ENCODE data around the gene NPHP4. TPM values are rescaled to one million over a fixed set of nuclear protein-coding genes. Genes with fewer than 3 reads are reported as not detected.

The NPHP4 gene
- total and polyA plus RNA-seq, 5 donors = 2.8 to 6.0 (median 5.1) TPM

DNA sequence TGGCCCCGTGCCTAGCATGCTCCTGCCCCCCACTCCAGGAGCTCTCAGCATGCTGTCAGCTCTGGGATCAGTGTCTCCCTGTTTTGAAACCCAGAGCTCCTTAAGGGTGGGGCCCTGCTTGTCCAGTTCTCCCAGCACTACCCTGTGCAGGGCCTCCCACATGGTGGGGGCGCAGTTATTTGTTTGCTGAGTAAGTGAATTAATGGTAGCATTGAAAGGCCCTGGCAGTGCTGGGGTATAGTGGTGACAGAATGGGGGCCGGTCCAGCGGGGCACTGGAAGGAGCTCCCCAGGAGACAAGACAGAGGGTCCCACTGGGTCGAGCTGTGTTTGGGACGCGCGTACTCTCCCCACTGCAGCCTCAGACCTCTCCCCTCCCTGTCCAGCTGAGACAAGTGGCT is 99.9 kb downstream of the NPHP4 start:
- H3K4me1 ChIP-seq (ENCODE audit: control insufficient read depth, insufficient read depth, low read length) = no peaks in the 10 kb centered on the region
- no peak overlapping the region for H3K27ac ChIP-seq (ENCODE audit: low read length)
- no peak overlapping the region for H3K4me3 ChIP-seq (ENCODE audit: low read length)
- peak in 1 of 3 donors; percentile 44 for DNase-seq
- WGBS = 94% methylated on average over 8 of the region's 8 CpGs
- no peaks in the 10 kb centered on the region for H3K27me3 ChIP-seq (ENCODE audit: control insufficient read depth, insufficient read depth)
- intact Hi-C loops (cut with DNase I) = no loop called here
- no peaks in the 10 kb centered on the region for H3K9me3 ChIP-seq (ENCODE audit: control insufficient read depth, low read length)
- no peak for ATAC-seq

DNA sequence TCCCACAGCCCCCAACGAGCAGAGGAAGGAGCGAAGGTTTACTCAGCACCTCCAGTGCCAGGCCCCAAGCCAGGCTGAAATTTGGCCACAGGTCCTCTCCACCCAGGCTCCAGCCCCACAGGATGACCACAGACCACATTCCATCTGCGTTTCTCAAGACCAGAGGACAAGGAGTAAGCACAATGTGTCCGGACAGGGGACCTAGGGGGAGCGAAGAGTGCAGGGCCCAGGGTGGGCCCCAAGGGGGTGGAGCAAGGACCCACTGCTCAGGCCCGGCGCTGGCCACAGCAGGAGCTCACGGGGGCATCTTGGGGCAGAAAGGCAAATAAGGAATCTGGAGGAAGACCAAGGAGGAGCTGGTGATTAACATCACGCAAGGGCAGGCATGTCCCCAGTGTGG is 100.5 kb downstream of the NPHP4 start:
- Histone ChIP-seq H3K27me3 (ENCODE audit: control insufficient read depth, insufficient read depth) (no peaks in the 10 kb centered on the region), H3K9me3 (ENCODE audit: control insufficient read depth, low read length) (no peaks in the 10 kb centered on the region), H3K4me1 (ENCODE audit: control insufficient read depth, insufficient read depth, low read length) (no peaks in the 10 kb centered on the region), H3K4me3 (ENCODE audit: low read length) (no peak overlapping the region), H3K27ac (ENCODE audit: low read length) (no peak overlapping the region)
- DNase-seq (no peak), ATAC-seq (no peak)
- intact Hi-C loops (cut with DNase I) = no loop called here
- 88% methylated on average over 9 of the region's 9 CpGs for WGBS

DNA sequence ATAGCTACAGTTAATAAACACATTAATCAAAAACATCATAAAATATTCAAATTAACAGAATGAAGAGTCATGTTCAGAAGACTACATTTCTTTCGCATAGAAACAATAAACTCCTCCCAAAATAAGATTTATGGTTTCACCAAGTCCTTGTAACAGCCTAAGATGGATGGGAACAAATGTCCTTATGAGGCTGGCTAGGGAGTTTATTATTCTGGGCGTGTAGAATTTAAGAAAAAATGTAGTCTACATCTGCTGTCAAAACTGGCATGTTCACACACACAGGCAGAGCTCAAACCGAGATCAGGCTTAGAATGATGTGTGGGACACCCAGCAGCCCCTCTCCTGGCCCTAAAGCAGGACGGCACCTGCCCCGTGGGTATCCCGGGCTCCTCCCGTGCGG is 101.1 kb downstream of the NPHP4 start:
- Histone ChIP-seq H3K9me3 (ENCODE audit: control insufficient read depth, low read length) (no peaks in the 10 kb centered on the region), H3K27me3 (ENCODE audit: control insufficient read depth, insufficient read depth) (no peaks in the 10 kb centered on the region), H3K4me1 (ENCODE audit: control insufficient read depth, insufficient read depth, low read length) (no peaks in the 10 kb centered on the region), H3K4me3 (ENCODE audit: low read length) (no peak overlapping the region), H3K27ac (ENCODE audit: low read length) (no peak overlapping the region)
- DNase-seq (no peak), ATAC-seq (no peak)
- intact Hi-C loops (cut with DNase I) = no loop called here
- WGBS = 90% methylated on average over 8 of the region's 8 CpGs

DNA sequence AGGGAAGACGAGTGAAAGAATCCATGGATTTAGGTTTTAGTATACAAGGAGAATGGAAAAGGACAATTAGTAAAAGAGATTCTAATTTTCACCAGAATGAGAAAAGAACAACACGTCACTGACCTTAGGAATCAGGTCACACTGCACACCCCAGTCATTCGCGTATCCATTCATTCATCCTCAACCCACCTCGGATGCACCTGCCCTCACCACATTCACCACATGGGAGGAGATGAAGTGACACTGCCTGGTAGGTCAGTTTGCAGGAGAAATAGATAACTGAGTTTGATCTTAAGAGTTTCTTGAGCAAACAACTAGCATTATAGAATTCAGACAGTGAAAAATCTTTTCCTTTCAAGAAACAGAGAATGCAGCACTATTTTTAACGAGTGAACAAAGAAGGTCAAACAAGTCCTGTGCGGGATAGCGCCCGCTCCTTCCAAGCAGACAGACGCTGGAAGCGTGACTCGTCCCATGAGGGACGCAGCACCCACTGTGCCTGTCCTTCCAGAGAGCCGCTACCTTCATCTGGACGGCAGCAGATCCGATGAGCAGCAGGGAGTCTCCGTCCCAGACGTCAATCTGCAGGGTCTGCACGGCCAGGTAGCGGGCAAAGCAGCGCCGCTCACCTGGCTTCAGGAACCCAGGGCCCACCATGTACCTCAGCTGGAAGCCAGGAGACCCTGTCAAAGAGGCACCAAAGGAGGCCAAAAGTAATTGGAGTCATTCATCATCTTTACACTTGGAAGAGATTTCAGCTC is 101.7 kb downstream of the NPHP4 start:
- H3K27ac ChIP-seq (ENCODE audit: low read length) = no peak overlapping the region
- H3K9me3 ChIP-seq (ENCODE audit: control insufficient read depth, low read length) = no peaks in the 10 kb centered on the region
- H3K4me1 ChIP-seq (ENCODE audit: control insufficient read depth, insufficient read depth, low read length) = no peaks in the 10 kb centered on the region
- intact Hi-C loops (cut with DNase I) = no loop called here
- 89% methylated on average over 22 of the region's 22 CpGs for WGBS
- ATAC-seq = no peak
- DNase-seq = peak in 1 of 3 donors; percentile 41
- no peaks in the 10 kb centered on the region for H3K27me3 ChIP-seq (ENCODE audit: control insufficient read depth, insufficient read depth)
- H3K4me3 ChIP-seq (ENCODE audit: low read length) = no peak overlapping the region

DNA sequence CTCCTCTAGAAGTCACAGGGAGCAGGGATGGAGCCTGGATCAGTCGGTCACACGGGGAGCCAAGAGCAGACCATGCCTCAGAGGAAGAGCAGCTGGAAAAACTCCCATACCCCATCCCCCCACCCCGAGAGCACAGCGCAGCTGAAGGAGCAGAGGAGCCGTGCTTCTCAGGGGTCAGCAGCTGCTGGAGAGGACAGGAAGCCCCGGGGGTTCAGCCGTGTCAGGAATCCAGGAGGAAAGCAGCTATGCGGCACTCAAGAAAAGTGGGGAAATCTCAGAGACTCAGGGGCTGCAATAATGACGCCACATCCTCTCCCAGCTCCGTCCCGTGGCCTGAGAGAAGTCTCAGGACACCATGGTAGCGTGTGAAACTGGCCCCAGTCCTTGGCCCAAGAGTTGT is 102.3 kb downstream of the NPHP4 start:
- intact Hi-C loops (cut with DNase I) = no loop called here
- DNase-seq (no peak), ATAC-seq (no peak)
- H3K27me3 ChIP-seq (ENCODE audit: control insufficient read depth, insufficient read depth) = no peaks in the 10 kb centered on the region
- no peaks in the 10 kb centered on the region for H3K9me3 ChIP-seq (ENCODE audit: control insufficient read depth, low read length)
- H3K4me3 ChIP-seq (ENCODE audit: low read length) = no peak overlapping the region
- no peak overlapping the region for H3K27ac ChIP-seq (ENCODE audit: low read length)
- WGBS = 59% methylated on average over 12 of the region's 12 CpGs
- no peaks in the 10 kb centered on the region for H3K4me1 ChIP-seq (ENCODE audit: control insufficient read depth, insufficient read depth, low read length)

DNA sequence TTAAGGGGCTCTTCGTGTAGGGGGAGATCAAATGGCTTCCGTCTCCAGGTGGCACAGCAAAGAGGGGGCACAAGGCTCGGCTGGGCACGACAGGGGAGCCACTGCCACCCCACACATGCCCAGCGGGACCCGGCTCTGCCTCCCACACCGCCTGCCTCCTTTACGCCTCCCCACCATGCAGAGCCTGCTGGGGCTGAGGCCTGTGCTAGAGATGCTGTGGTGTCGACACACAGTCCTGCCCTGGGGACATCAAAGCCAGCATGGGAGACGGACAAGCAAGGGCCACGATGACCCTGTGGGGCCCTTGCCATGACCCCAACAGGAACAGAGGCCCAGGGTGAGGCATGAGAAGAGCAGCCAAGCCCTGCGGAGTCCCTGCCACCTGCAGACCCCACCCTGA is 102.8 kb downstream of the NPHP4 start:
- Histone ChIP-seq H3K4me1 (ENCODE audit: control insufficient read depth, insufficient read depth, low read length) (no peaks in the 10 kb centered on the region), H3K4me3 (ENCODE audit: low read length) (no peak overlapping the region), H3K27me3 (ENCODE audit: control insufficient read depth, insufficient read depth) (no peaks in the 10 kb centered on the region), H3K27ac (ENCODE audit: low read length) (no peak overlapping the region), H3K9me3 (ENCODE audit: control insufficient read depth, low read length) (no peaks in the 10 kb centered on the region)
- 92% methylated on average over 12 of the region's 12 CpGs for WGBS
- ATAC-seq (no peak), DNase-seq (no peak)
- intact Hi-C loops (cut with DNase I) = no loop called here

DNA sequence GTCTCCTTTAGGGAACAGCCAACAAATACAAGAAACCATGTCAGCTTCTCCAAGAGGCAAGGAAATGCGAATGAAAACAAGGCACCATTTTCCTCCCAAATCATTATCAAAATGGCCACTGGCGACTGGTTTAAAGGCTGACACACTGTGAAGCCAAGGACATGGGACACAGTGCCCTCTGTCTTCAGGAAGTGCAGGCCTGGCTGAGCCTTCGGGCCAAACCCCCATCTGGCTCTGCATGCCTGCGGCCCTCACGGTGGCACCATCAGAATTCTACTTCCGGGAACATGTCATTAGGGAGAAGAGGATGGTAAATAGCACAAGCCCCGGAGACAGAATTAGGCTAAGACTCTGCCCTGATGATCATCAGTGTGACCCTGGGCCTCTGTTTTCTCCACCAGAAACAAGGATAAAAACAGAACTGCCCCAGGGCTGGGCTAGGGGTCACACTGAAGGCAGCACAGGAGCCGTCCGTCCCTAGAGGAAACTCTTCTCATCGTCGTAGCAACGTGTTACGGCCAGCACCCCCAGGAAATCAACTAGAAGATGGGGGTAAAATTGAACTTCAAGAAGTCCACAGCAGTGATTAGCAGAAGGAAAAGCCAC is 103.5 kb downstream of the NPHP4 start:
- 84% methylated on average over 13 of the region's 13 CpGs for WGBS
- DNase-seq = no peak
- H3K4me1 ChIP-seq (ENCODE audit: control insufficient read depth, insufficient read depth, low read length) = no peaks in the 10 kb centered on the region

DNA sequence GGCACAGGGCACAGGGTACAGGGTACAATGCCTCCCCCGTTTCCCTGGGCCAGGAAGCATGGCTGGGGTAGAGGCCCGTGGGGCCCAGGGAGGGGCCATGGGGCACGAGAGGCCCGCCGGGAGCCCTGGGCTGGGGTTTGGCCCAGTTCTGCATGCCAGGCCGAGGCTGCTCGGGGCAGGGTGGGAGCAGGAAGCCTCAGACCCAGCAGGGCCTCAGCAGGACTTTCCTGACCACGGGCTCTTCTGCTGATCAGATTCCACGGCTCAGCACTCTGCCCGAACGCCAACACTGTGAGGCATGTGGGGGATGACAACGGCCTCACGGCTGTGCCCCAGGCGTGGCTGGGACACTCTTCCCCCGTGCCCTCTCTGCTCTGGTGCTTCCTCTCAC is 104.3 kb downstream of the NPHP4 start:
- WGBS = 80% methylated on average over 15 of the region's 15 CpGs
- DNase-seq (peak in 1 of 3 donors; percentile 58), ATAC-seq (peak; percentile 34 to 35)
- Histone ChIP-seq H3K4me1 (ENCODE audit: control insufficient read depth, insufficient read depth, low read length) (no peaks in the 10 kb centered on the region), H3K4me3 (ENCODE audit: low read length) (no peak overlapping the region), H3K9me3 (ENCODE audit: control insufficient read depth, low read length) (no peaks in the 10 kb centered on the region), H3K27ac (ENCODE audit: low read length) (no peak overlapping the region), H3K27me3 (ENCODE audit: control insufficient read depth, insufficient read depth) (no peaks in the 10 kb centered on the region)
- intact Hi-C loops (cut with DNase I) = no loop called here

More for the DNA sequence above, 103.5 kb downstream of the NPHP4 start:
- Histone ChIP-seq H3K27me3 (ENCODE audit: control insufficient read depth, insufficient read depth) (no peaks in the 10 kb centered on the region), H3K27ac (ENCODE audit: low read length) (no peak overlapping the region), H3K4me3 (ENCODE audit: low read length) (no peak overlapping the region), H3K9me3 (ENCODE audit: control insufficient read depth, low read length) (no peaks in the 10 kb centered on the region)
- ATAC-seq = no peak
- intact Hi-C loops (cut with DNase I) = no loop called here

DNA sequence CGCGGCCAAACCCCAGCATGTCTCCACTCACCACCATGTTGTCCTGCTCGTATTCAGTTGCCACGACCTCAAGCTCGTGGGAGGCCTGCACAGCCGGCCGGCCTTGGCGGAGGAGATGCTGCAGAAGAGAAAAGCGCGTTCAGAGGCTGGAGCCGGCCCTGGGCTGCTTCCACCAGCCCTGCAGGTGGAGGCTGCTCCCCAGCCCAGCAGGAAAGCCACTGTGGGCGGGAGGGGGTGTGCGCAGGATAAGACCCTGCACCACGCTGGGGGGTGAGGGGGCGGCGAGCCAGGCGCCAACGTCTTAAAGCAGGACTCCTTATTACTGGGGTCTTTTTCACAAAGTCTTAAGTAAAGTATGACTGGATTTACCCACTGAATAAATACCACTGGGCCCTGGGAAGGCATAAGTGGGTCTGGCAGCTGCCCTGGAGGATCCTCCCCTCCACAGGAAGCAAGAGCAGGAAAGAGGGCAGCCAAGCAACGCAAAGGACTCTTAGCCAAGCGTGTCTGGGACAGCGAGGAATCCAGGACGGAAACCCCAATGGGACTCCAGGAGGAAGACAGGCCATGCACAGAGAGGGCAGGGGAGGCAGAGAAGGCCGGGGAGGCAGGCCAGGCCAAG is 104.8 kb downstream of the NPHP4 start:
- H3K27ac ChIP-seq (ENCODE audit: low read length) = no peak overlapping the region
- H3K9me3 ChIP-seq (ENCODE audit: control insufficient read depth, low read length) = no peaks in the 10 kb centered on the region
- H3K4me1 ChIP-seq (ENCODE audit: control insufficient read depth, insufficient read depth, low read length) = no peaks in the 10 kb centered on the region
- peak in 1 of 2 donors; percentile 30 for ATAC-seq
- no peaks in the 10 kb centered on the region for H3K27me3 ChIP-seq (ENCODE audit: control insufficient read depth, insufficient read depth)
- DNase-seq = peak in 1 of 3 donors; percentile 57
- intact Hi-C loops (cut with DNase I) = no loop called here
- 89% methylated on average over 23 of the region's 23 CpGs for WGBS
- H3K4me3 ChIP-seq (ENCODE audit: low read length) = no peak overlapping the region

DNA sequence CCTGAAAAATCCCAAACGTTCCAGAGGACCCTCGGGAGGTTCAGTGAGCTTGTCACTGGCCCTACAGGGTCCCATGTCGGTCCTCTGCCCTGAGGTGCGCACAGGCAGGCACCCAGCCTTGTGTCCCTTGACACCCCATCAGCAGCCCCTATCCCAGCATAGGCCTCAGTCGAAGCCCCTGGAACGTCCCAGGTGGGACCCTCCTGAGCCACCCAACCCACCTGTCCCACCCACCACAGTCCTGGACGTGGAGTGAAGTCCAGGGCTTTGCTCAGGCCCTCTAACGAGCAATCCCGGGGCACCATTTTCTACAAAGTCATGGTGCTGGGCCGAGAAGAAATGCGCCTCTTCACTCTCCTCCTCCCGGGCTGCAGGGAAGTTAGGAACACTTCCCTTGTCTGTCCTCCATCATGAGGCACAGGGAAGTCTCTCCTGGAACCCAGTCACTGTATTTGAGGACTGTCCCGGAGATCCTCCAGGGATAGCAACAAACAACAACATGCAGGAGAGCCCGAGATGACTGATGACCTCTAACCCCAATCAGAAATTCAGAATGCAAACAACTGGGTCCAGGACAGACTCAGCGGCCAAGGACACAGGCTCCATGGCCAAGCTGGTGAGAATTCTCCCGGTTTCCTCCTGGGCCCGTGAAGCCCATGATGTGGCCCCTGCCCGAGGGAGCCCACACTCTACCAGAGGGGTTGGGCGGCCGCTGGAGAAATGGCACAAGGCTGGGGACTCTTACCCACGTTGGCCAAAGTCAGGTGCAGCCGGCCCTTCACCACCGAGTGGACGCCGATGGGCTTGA is 105.5 kb downstream of the NPHP4 start:
- no peaks in the 10 kb centered on the region for H3K9me3 ChIP-seq (ENCODE audit: control insufficient read depth, low read length)
- H3K4me1 ChIP-seq (ENCODE audit: control insufficient read depth, insufficient read depth, low read length) = no peaks in the 10 kb centered on the region
- no peaks in the 10 kb centered on the region for H3K27me3 ChIP-seq (ENCODE audit: control insufficient read depth, insufficient read depth)
- DNase-seq = peak in 1 of 3 donors; percentile 38
- ATAC-seq = no peak
- H3K4me3 ChIP-seq (ENCODE audit: low read length) = no peak overlapping the region
- H3K27ac ChIP-seq (ENCODE audit: low read length) = no peak overlapping the region
- 92% methylated on average over 25 of the region's 25 CpGs for WGBS
- intact Hi-C loops (cut with DNase I) = no loop called here

DNA sequence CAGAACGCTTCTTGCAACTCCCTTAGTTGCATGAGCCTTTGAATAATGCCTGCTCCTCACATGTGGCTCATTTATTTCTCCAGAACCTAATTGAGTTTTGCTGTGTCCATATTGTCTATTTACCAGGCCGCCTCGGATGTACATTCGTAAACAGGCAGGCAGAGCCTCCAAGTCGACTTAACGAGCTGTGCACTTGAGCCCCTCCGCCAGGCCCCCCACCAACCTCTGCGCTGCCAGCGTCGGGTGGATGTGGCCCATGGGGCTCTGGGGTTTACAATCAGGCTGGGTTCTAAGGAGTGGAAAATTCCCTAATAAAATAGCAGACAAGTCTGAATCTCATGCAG is 106.1 kb downstream of the NPHP4 start:
- Histone ChIP-seq H3K4me3 (ENCODE audit: low read length) (no peak overlapping the region), H3K27ac (ENCODE audit: low read length) (no peak overlapping the region), H3K4me1 (ENCODE audit: control insufficient read depth, insufficient read depth, low read length) (no peaks in the 10 kb centered on the region), H3K9me3 (ENCODE audit: control insufficient read depth, low read length) (no peaks in the 10 kb centered on the region), H3K27me3 (ENCODE audit: control insufficient read depth, insufficient read depth) (no peaks in the 10 kb centered on the region)
- ATAC-seq = no peak
- 86% methylated on average over 10 of the region's 10 CpGs for WGBS
- intact Hi-C loops (cut with DNase I) = no loop called here
- DNase-seq = no peak
